Stomach (tissue), 9 donors: ENCODE results near the gene MAEL. TPM values are rescaled to one million over a fixed set of nuclear protein-coding genes. Genes with fewer than 3 reads are reported as not detected.

ENCODE experiments used
- DNase-seq, 2 donors: peaks; one replicate each; pipeline versions ENCODE4 v3.0.0 to v3.0.0-alpha.2; 2013 to 2019
- H3K27ac ChIP-seq, 5 donors: fragments of 200-600 bp in 4 of 5; sonication (generic) in 4 of 5; one replicate each; pipeline ENCODE4 v1.5.1; 2013 to 2019; ENCODE audit warnings: mild to moderate bottlenecking in 1 of 5, moderate library complexity in 1 of 5
- H3K27me3 ChIP-seq, 3 donors: fragments of 200-600 bp; sonication (generic); one replicate each; pipeline ENCODE4 v1.5.1; 2017 to 2019; ENCODE audit warnings: mixed run types in 1 of 3
- H3K36me3 ChIP-seq, 4 donors: fragments of 200-600 bp; sonication (generic); 1 replicate in 3 of 4; 2 replicates in 1 of 4; pipeline ENCODE4 v1.5.1; 2016 to 2019
- H3K4me1 ChIP-seq, 4 donors: fragments of 200-600 bp; sonication (generic); one replicate each; pipeline ENCODE4 v1.5.1; 2016 to 2019
- H3K4me3 ChIP-seq, 4 donors: fragments of 200-600 bp; sonication (generic) in 3 of 4; one replicate each; pipeline ENCODE4 v1.5.1; 2016 to 2019; ENCODE audit warnings: mild to moderate bottlenecking in 1 of 4
- H3K9me3 ChIP-seq, 4 donors: fragments of 200-600 bp; sonication (generic); one replicate each; pipeline ENCODE4 v1.5.1; 2016 to 2019
- CTCF ChIP-seq, 7 experiments: fragments of 450-650 bp in 4 of 7; fragments of 200-600 bp in 3 of 7; sonication (generic) in 3 of 7; IDR thresholded peaks; one replicate each; pipeline ENCODE4 v1.5.1; 2016 to 2019; ENCODE audit warnings: antibody characterized with exemption in 7 of 7, control low read depth in 2 of 7, mild to moderate bottlenecking in 1 of 7
- EP300 ChIP-seq: sonication (generic); formaldehyde crosslinking; IDR thresholded peaks from one replicate; pipeline ENCODE4 v1.6.1; 2017; ENCODE audit warnings: antibody characterized with exemption
- POLR2A ChIP-seq, 4 donors: fragments of 450-650 bp; IDR thresholded peaks; one replicate each; pipeline ENCODE4 v1.6.1; 2016; ENCODE audit warnings: antibody characterized with exemption in 4 of 4, control low read depth in 2 of 4, mild to moderate bottlenecking in 1 of 4, moderate library complexity in 1 of 4
- POLR2AphosphoS5 ChIP-seq, 3 donors: sonication (generic); formaldehyde crosslinking; IDR thresholded peaks; one replicate each; pipeline ENCODE4 v1.6.1; 2016; ENCODE audit warnings: antibody characterized with exemption in 3 of 3
- WGBS, 5 donors: extraction: QIAGEN DNeasy Blood & Tissue Kit in 3 of 5; methylation state at CpG; one replicate each; pipeline versions ENCODE4 v1.1.5 to v1.1.7; 2013 to 2018; 5-methylcytosine and 5-hydroxymethylcytosine counted together
- intact Hi-C: fragments of 100-400 bp; cut with DNase I; formaldehyde crosslinking; loops from one replicate; pipeline ENCODE4 v1.15.1; 2023; ENCODE audit warnings: low total_unique reads
- polyA plus RNA-seq, 3 donors: library from polyadenylated mRNA; stranded (reverse); fragments of 200-250 nt; gene quantifications; one replicate each; pipeline ENCODE4 v1.2.3, GENCODE V29; 2013
- total RNA-seq, 5 donors: library from RNA; depleted of rRNA; stranded (reverse); fragments of >200 nt; gene quantifications; one replicate each; pipeline versions ENCODE4 v1.1.0 to v1.2.3, GENCODE V29; 2014 to 2016
- donor health status: healthy with polysubstance abuse.
- donor health status: Bipolar disorder and iron deficiency.
- donor health status: healthy.

MAEL gene
- total and polyA plus RNA-seq, 8 donors = 0.08 to 1.1 (median 0.51) TPM; not detected in 4

DNA sequence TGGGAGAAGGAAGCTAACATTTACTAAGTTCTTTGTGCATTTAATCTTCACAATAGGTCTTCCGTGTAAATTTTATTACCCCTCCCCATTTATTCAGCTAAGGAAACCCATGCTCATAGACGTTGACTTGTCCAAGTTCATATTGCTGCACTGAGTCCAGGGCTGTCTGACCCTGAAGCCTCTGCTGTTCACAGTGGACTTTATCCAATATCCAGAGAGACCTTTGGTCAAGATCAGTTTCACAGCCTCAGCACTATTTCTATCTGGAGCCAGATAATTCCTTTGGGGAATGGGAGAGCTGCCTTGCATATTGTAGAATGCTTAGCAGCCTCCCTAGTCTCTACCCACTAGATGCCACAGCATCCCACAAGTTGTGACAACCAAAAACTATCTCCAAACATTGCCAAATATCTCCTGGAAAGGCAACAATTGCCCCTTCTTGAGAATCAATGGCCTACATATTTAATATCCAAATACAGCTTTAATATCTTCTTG, 40.2 kb upstream of the MAEL start:
- intact Hi-C loops = no loop called here
- DNase-seq = no peak
- TF ChIP-seq POLR2A (IDR thresholded peaks at IDR 0.05) (no peak), EP300 (no peak), POLR2AphosphoS5 (IDR thresholded peaks at IDR 0.05) (no peak)
- Histone ChIP-seq H3K27ac (no peak overlapping the region), H3K4me1 (peaks cover 4 to 17% (median 11%) of the 10 kb centered on the region in 4 donors), H3K9me3 (no peaks in the 10 kb centered on the region), H3K4me3 (no peak overlapping the region), H3K36me3 (no peaks in the 10 kb centered on the region), H3K27me3 (peaks cover 0 to 21% (median 20%) of the 10 kb centered on the region in 3 donors)
- WGBS, 5 donors = 75 to 87% (median 85%) methylated on average over 2 of the region's 2 CpGs

DNA sequence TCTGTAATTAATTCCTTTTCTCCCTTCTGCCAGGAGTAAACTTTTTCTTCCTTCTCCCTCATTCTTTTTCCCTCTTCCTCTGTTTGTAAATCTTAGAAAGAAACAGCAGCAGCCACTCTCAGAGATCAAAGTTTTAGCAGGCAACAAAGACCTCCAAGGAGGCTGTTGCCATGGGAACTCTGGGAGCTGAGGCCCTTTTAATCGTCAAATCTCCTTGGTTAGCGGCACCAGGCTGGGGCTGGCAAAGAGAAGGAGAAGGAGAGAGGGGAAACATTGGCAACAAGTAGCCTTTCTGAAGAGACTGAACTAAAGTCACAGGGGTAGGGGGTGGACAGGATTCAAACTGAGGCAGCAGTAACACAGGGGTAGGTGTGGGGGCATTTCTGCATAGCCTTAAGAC, 38.9 kb upstream of the MAEL start:
- H3K9me3 ChIP-seq = no peaks in the 10 kb centered on the region
- 60 to 81% (median 64%) methylated on average over 2 of the region's 2 CpGs for WGBS, 5 donors
- intact Hi-C loops = no loop called here
- H3K36me3 ChIP-seq = no peaks in the 10 kb centered on the region
- peaks cover 0 to 22% (median 21%) of the 10 kb centered on the region in 3 donors for H3K27me3 ChIP-seq
- no peak for TF ChIP-seq POLR2A (IDR thresholded peaks at IDR 0.05)
- TF ChIP-seq EP300 = no peak
- TF ChIP-seq POLR2AphosphoS5 (IDR thresholded peaks at IDR 0.05) = no peak
- no peak for TF ChIP-seq CTCF (IDR thresholded peaks at IDR 0.05)
- no peak overlapping the region for H3K27ac ChIP-seq
- H3K4me3 ChIP-seq = no peak overlapping the region
- DNase-seq = no peak
- peaks cover 4 to 17% (median 11%) of the 10 kb centered on the region in 4 donors for H3K4me1 ChIP-seq

DNA sequence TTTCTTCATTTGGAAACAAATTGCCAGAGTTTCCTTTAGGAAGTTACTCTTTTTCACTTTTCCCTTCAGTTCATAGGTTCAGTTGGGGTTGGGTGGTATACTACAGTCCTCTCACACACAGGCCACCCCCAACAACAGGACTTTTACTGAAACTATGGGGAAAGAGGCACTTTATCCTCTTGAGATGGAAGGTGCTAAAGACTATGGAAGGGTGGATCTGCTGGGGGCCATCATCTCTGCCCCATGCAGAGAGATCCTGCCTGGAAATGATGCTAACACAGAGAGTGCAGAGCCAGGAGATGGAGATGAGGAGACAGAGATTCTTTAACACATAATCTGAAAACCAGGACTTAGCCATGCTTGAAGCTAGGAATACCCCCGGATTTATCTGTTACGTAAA, 38.0 kb upstream of the MAEL start:
- Histone ChIP-seq H3K27me3 (peaks cover 0 to 23% (median 21%) of the 10 kb centered on the region in 3 donors), H3K27ac (no peak overlapping the region), H3K9me3 (no peaks in the 10 kb centered on the region), H3K4me3 (no peak overlapping the region), H3K4me1 (peaks cover 4 to 17% (median 11%) of the 10 kb centered on the region in 4 donors), H3K36me3 (no peaks in the 10 kb centered on the region)
- intact Hi-C loops = no loop called here
- no peak for TF ChIP-seq EP300
- 83 to 92% (median 90%) methylated on average over 2 of the region's 2 CpGs for WGBS, 5 donors
- no peak for DNase-seq

DNA sequence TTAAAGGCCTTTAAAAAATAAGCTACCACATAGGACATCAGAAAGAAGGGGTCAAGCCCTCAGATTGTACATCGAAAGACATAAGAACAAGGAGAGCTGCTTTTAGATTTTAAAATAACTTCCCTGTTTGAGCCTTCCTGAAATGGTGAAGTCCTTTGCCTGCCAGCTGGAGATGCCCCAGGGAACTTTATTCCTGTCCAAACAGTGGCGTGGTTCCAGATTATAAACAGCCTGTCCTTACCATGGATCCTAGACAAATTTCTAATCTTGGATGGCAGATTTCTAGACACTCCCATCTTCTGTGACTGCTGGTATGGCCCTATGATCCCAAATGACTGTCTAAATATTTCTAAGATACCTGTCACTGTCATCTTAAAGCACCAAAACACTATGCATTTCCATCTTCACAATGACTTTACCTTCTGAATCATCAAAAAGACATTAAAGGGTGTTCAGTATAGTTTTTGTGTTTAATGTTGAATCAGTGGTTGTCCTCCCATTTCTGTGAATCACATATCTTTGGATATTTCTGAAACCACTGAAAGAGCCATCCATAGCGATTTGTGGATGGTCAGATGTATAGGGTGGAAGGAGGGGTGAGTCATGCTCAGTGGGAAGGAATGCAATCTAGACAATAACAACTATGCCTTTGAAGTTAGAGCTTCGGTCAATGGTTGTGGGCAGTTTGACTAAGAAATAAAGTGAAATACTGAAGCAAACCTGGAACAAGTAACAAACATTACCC, 36.9 kb upstream of the MAEL start:
- Histone ChIP-seq H3K36me3 (no peaks in the 10 kb centered on the region), H3K27ac (no peak overlapping the region), H3K4me3 (no peak overlapping the region), H3K27me3 (peaks cover 0 to 21% (median 17%) of the 10 kb centered on the region in 3 donors), H3K4me1 (peaks cover 4 to 16% (median 10%) of the 10 kb centered on the region in 4 donors), H3K9me3 (no peaks in the 10 kb centered on the region)
- intact Hi-C loops = no loop called here
- WGBS, 5 donors = 51 to 68% (median 63%) methylated on average over 4 of the region's 4 CpGs
- DNase-seq = no peak
- TF ChIP-seq POLR2A (IDR thresholded peaks at IDR 0.05) (no peak), EP300 (no peak), CTCF (IDR thresholded peaks at IDR 0.05) (no peak), POLR2AphosphoS5 (IDR thresholded peaks at IDR 0.05) (no peak)

GRCh38 chr1:166953491-166953890, 35.6 kb upstream of the MAEL start:
- Histone ChIP-seq H3K4me1 (peaks cover 0 to 8% (median 3%) of the 10 kb centered on the region in 4 donors), H3K27ac (no peak overlapping the region), H3K27me3 (peaks cover 0 to 12% (median 3%) of the 10 kb centered on the region in 3 donors), H3K36me3 (no peaks in the 10 kb centered on the region), H3K9me3 (no peaks in the 10 kb centered on the region), H3K4me3 (no peak overlapping the region)
- intact Hi-C loops = no loop called here
- DNase-seq = no peak
- no peak for TF ChIP-seq CTCF (IDR thresholded peaks at IDR 0.05)
- no peak for TF ChIP-seq POLR2A (IDR thresholded peaks at IDR 0.05)
- TF ChIP-seq EP300 = no peak
- TF ChIP-seq POLR2AphosphoS5 (IDR thresholded peaks at IDR 0.05) = no peak
